ENCODE measurements around the gene ERMAP.

Gene ERMAP

DNA sequence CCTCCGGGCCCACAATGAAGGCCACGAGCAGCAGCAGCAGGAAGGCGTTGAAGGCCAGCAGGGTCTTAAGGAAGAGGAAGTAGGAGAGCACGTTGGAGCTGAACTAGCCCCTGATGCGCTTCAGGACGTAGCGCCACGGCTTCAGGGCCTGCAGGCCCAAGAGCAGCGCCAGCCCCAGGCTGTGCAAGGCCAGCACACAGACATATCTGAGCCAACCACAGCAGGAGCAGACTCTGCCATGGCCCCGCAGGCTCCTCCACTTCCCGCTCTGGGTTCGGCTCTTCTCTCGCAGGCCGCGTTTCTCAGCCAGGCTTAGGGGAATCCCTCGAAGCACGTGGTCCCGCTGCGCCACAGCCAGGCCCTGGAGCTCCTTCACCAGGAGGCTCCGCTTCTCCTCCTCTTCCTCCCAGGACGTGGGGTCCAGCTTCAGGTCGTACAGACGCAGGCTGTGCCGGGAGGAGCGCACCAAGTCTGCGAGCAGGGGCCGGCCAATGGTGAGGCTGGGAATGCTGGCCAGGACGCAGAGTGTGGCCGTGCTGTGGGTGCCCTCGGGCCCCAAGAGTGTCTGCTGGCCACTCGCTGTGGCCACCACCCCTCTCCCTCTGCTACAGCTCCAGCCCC lies 71.2 kb downstream of the ERMAP start:
- no peak overlapping the region for H3K27ac ChIP-seq
- no peak for TF ChIP-seq ZFX (IDR thresholded peaks at IDR 0.05)
- TF ChIP-seq, protein P1, sequence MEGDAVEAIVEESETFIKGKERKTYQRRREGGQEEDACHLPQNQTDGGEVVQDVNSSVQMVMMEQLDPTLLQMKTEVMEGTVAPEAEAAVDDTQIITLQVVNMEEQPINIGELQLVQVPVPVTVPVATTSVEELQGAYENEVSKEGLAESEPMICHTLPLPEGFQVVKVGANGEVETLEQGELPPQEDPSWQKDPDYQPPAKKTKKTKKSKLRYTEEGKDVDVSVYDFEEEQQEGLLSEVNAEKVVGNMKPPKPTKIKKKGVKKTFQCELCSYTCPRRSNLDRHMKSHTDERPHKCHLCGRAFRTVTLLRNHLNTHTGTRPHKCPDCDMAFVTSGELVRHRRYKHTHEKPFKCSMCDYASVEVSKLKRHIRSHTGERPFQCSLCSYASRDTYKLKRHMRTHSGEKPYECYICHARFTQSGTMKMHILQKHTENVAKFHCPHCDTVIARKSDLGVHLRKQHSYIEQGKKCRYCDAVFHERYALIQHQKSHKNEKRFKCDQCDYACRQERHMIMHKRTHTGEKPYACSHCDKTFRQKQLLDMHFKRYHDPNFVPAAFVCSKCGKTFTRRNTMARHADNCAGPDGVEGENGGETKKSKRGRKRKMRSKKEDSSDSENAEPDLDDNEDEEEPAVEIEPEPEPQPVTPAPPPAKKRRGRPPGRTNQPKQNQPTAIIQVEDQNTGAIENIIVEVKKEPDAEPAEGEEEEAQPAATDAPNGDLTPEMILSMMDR (conservative IDR thresholded peaks at IDR 0.05): no peak

DNA sequence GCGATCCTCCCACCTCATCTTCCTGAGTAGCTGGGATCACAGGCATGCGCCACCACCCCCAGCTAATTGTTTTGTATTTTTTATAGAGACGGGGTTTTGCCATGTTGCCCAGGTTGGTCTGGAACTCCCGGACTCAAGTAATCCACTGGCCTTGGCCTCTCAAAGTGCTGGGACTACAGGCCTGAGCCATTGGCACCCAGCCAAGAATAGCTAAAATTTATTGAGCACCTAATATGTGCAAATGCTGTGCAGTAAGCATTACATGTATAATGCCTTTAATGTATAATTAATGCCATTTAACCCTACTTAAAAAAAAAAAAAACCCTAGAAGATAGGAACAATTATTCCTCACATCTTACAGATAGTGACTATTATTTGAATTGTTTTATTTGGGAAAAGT lies 72.3 kb downstream of the ERMAP start:
- H3K27ac ChIP-seq: no peak overlapping the region
- TF ChIP-seq, protein P1 (conservative IDR thresholded peaks at IDR 0.05): no peak

DNA sequence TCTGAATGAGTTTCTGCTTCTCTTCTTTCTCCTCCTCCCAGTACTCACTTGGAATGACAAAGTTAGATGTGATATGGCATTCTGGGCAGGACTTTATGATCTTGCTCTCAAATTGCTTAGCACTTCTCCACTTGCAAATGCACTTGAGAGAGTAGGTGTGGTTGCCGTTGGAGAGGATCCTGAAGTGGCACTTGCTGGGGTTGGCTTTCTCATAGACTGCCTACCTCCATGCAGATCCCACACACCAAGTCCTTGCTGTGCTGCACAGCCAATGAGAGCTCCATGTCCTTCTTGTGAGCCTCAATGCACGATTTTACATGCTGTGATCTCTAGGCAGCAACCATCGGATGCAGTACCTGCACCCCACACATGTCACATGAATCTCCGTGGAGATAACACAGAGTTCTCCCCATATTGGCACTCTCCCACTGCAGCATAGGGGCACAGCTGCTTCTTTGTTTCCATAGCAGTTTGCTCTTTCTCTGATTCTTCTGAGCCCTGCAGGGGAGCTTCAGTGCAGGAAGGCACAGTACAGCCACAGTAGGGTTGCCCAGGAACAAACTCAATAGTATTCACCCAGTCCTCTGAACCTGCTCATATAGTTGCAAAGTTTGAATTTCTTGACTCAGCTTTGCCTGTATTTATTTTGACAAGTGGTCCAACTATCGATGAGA lies 74.7 kb downstream of the ERMAP start:
- TF ChIP-seq ZFX (IDR thresholded peaks at IDR 0.05): no peak
- no peak overlapping the region for H3K27ac ChIP-seq
